Lung (tissue), 12 donors: ENCODE measurements around the gene ASCC3. TPM values are rescaled to one million over a fixed set of nuclear protein-coding genes. Genes with fewer than 3 reads are reported as not detected.

Experiments
- ATAC-seq: fragments of 200-7000 bp; cut with Tn5 transposase; one replicate; pipeline ENCODE4 v1.9.1; 2020; ENCODE audit warnings: moderate number of reproducible peaks; ENCODE audit not compliant: insufficient read depth, low FRiP score
- DNase-seq, 3 donors: peaks; one replicate each; pipeline ENCODE4 v3.0.0-alpha.2; 2013 to 2017
- H3K27ac ChIP-seq, 2 donors: one replicate each; pipeline ENCODE4 v1.5.1; 2013; ENCODE audit warnings: mild to moderate bottlenecking in 2 of 2, moderate library complexity in 2 of 2, control low read depth in 1 of 2, inconsistent platforms in 1 of 2, low read depth in 1 of 2, low read length in 1 of 2
- H3K27me3 ChIP-seq, 3 donors: one replicate each; pipeline ENCODE4 v1.5.1; 2013; ENCODE audit warnings: low read length in 2 of 3; ENCODE audit not compliant: control insufficient read depth in 3 of 3, insufficient read depth in 3 of 3
- H3K36me3 ChIP-seq, 4 donors: one replicate each; pipeline ENCODE4 v1.5.1; 2013; ENCODE audit warnings: low read length in 4 of 4, mild to moderate bottlenecking in 1 of 4, moderate library complexity in 1 of 4; ENCODE audit not compliant: control insufficient read depth in 4 of 4, insufficient read depth in 4 of 4
- H3K4me1 ChIP-seq, 5 donors: one replicate each; pipeline ENCODE4 v1.5.1; 2013; ENCODE audit warnings: low read length in 5 of 5, mild to moderate bottlenecking in 2 of 5, moderate library complexity in 1 of 5; ENCODE audit not compliant: control insufficient read depth in 5 of 5, insufficient read depth in 5 of 5
- H3K4me3 ChIP-seq: one replicate; pipeline ENCODE4 v1.5.1; 2013; ENCODE audit warnings: mild to moderate bottlenecking, control low read depth, moderate library complexity
- H3K9ac ChIP-seq, 2 donors: one replicate each; pipeline ENCODE4 v1.5.1; 2013; ENCODE audit warnings: low read length in 2 of 2, control low read depth in 1 of 2; ENCODE audit not compliant: insufficient read depth in 1 of 2
- H3K9me3 ChIP-seq, 4 donors: one replicate each; pipeline ENCODE4 v1.5.1; 2013; ENCODE audit warnings: low read length in 3 of 4, mild to moderate bottlenecking in 1 of 4, moderate library complexity in 1 of 4; ENCODE audit not compliant: control insufficient read depth in 4 of 4, insufficient read depth in 3 of 4
- CTCF ChIP-seq: IDR thresholded peaks from 2 replicates; pipeline ENCODE4 v1.5.1; 2012; ENCODE audit warnings: mild to moderate bottlenecking; ENCODE audit errors: control extremely low read depth, extremely low read depth
- WGBS, 2 donors: extraction: QIAGEN DNeasy Blood & Tissue Kit; methylation state at CpG; one replicate each; pipeline ENCODE4 v1.1.7; 2013; 5-methylcytosine and 5-hydroxymethylcytosine counted together
- polyA plus RNA-seq, 2 donors: library from polyadenylated mRNA; stranded (reverse); fragments of 200-250 nt; gene quantifications; one replicate each; pipeline ENCODE4 v1.2.1, GENCODE V29; 2013
- total RNA-seq, 2 donors: library from RNA; depleted of rRNA in 1 of 2; stranded (reverse); fragments of >200 nt in 1 of 2; gene quantifications; one replicate each; pipeline ENCODE4 v1.2.1, GENCODE V29; 2014 to 2021
- donor health status: control.
- donor health status: control.
- donor health status: Bipolar disorder and iron deficiency.
- donor health status: healthy.
- donor health status: DM: yes; HTN: yes; CAD: no.

The ASCC3 gene
- total and polyA plus RNA-seq, 4 donors = 5.3 to 49.2 (median 22.0) TPM

- H3K4me3 ChIP-seq = no peak overlapping the region
- no peak for TF ChIP-seq CTCF
- no peaks in the 10 kb centered on the region for H3K27me3 ChIP-seq
- H3K36me3 ChIP-seq = peaks cover 0 to 7% (median 2%) of the 10 kb centered on the region in 4 donors
- WGBS, 2 donors = 85 to 99% methylated on average over 1 of the region's 1 CpG
- no peak overlapping the region for H3K9ac ChIP-seq
- DNase-seq = no peak
- no peaks in the 10 kb centered on the region for H3K9me3 ChIP-seq
- no peak overlapping the region for H3K27ac ChIP-seq
- ATAC-seq = no peak
- no peaks in the 10 kb centered on the region for H3K4me1 ChIP-seq
Measured at GRCh38 chr6:100599088-100599770, 281.9 kb downstream of the ASCC3 start.

DNA sequence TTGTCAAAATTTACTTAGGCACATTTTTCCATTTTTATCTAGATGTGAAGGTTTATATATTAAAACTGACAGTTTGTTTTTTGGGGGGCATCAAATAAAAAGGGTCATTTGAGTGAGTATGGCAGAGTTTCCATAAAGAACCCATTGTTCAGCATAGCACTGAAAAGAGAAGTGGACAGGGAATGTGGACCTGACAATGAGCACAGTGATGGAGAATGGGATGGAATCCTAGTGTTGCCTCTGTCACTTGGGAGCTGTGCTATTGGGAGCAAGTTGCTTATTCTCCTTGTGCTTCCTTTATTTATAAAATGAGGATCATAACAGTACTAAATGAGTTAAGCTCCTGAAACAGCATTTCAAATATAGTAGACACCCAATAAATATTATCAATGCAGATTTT, 285.7 kb downstream of the ASCC3 start:
- Histone ChIP-seq H3K9me3 (no peaks in the 10 kb centered on the region), H3K4me3 (no peak overlapping the region), H3K9ac (no peak overlapping the region), H3K27ac (no peak overlapping the region), H3K4me1 (no peaks in the 10 kb centered on the region), H3K27me3 (no peaks in the 10 kb centered on the region), H3K36me3 (peaks cover 0 to 4% (median 2%) of the 10 kb centered on the region in 4 donors)
- TF ChIP-seq CTCF = no peak
- no peak for DNase-seq
- ATAC-seq = no peak

GRCh38 chr6:100593522-100593921, 287.6 kb downstream of the ASCC3 start:
- H3K27me3 ChIP-seq = no peaks in the 10 kb centered on the region
- H3K4me1 ChIP-seq = no peaks in the 10 kb centered on the region
- H3K4me3 ChIP-seq = no peak overlapping the region
- no peak for TF ChIP-seq CTCF
- H3K36me3 ChIP-seq = peaks cover 0 to 8% (median 3%) of the 10 kb centered on the region in 4 donors
- H3K9ac ChIP-seq = no peak overlapping the region
- H3K27ac ChIP-seq = no peak overlapping the region
- 22 to 38% methylated on average over 2 of the region's 2 CpGs for WGBS, 2 donors
- ATAC-seq (no peak), DNase-seq (no peak)
- H3K9me3 ChIP-seq = no peaks in the 10 kb centered on the region

DNA sequence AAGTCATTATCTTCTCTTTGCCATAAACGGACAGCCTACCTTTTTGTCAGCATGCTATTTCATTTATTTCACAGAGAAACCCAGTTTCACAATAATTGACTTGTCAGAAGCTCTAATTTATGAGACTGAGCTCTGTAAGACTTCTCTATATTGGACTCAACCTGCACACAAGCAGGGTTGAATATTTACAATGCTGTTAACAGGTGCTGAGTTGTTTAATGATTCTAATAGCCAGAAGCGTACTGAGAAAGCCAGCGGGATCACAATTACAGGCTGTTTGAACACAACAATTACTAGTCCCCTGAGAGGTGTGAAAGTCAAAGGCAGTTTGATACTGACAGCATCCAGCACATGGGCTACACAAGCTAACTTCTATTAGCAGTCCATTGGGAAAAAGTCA, 288.2 kb downstream of the ASCC3 start:
- no peak for TF ChIP-seq CTCF
- no peaks in the 10 kb centered on the region for H3K27me3 ChIP-seq
- H3K4me1 ChIP-seq = no peaks in the 10 kb centered on the region
- no peak for ATAC-seq
- H3K9ac ChIP-seq = no peak overlapping the region
- no peak for DNase-seq
- no peak overlapping the region for H3K4me3 ChIP-seq
- H3K9me3 ChIP-seq = no peaks in the 10 kb centered on the region
- WGBS, 2 donors = 63 to 73% methylated on average over 3 of the region's 3 CpGs
- peaks cover 0 to 9% (median 3%) of the 10 kb centered on the region in 4 donors for H3K36me3 ChIP-seq
- H3K27ac ChIP-seq = no peak overlapping the region
